ENCODE measurements around the gene EPHA6.

- no peak for TF ChIP-seq POLR2AphosphoS5 (IDR thresholded peaks at IDR 0.05; ENCODE audit: borderline replicate concordance, low read depth, low read length)
- no peak for TF ChIP-seq EZH2 (IDR thresholded peaks at IDR 0.05)
- no peak for TF ChIP-seq FOXP2 (optimal IDR thresholded peaks at IDR 0.05; ENCODE audit: control extremely low read depth, extremely low read length, insufficient read depth)
Measured at GRCh38 chr3:97235611-97236315, 421.4 kb downstream of the EPHA6 start.

Data from SK-N-MC (cell line).